Keratinocyte (primary cell): ENCODE results near the gene GSK3A. TPM values are rescaled to one million over a fixed set of nuclear protein-coding genes. Genes with fewer than 3 reads are reported as not detected.
A peak's percentile ranks its signal among the peaks of the same experiment; 100 is the strongest.

Experiments
- DNase-seq: peaks from one replicate; pipeline ENCODE4 v3.0.0-alpha.2; 2011; ENCODE audit warnings: low read depth, missing footprints, low spot score
- FAIRE-seq: peaks from 2 replicates; lab custom pipeline; 2011; peaks lifted over from hg19 to GRCh38; lab: Jason Lieb, UNC
- H2AFZ ChIP-seq: 2 replicates; pipeline ENCODE4 v1.6.0; 2012; ENCODE audit warnings: low read length, control low read depth, inconsistent platforms; ENCODE audit not compliant: control insufficient read depth
- H3K27ac ChIP-seq: 2 replicates; pipeline ENCODE4 v1.5.1; 2011; ENCODE audit warnings: low read length; ENCODE audit not compliant: control insufficient read depth, insufficient read depth
- H3K27me3 ChIP-seq: 3 replicates; pipeline ENCODE4 v1.6.0; 2011; ENCODE audit warnings: low read length; ENCODE audit not compliant: control insufficient read depth, insufficient read depth; ENCODE audit errors: extremely low read depth
- H3K36me3 ChIP-seq, 2 experiments: 2 replicates in 1 of 2; 3 replicates in 1 of 2; pipeline ENCODE4 v1.5.1; 2011; ENCODE audit warnings: low read length in 2 of 2, mild to moderate bottlenecking in 1 of 2; ENCODE audit not compliant: control insufficient read depth in 2 of 2, insufficient read depth in 2 of 2; ENCODE audit errors: extremely low read depth in 1 of 2
- H3K4me1 ChIP-seq: 3 replicates; pipeline ENCODE4 v1.5.1; 2011; ENCODE audit warnings: low read length; ENCODE audit not compliant: control insufficient read depth, insufficient read depth; ENCODE audit errors: extremely low read depth
- H3K4me2 ChIP-seq: 3 replicates; pipeline ENCODE4 v1.6.0; 2011; ENCODE audit warnings: low read depth, low read length; ENCODE audit not compliant: control insufficient read depth, insufficient read depth; ENCODE audit errors: extremely low read depth
- H3K4me3 ChIP-seq, 3 experiments: fragments of 200-600 bp in 1 of 3; sonication (generic) in 1 of 3; 2 replicates in 2 of 3; 3 replicates in 1 of 3; pipeline ENCODE4 v1.5.1; 2011 to 2016; ENCODE audit warnings: low read length in 3 of 3, mild to moderate bottlenecking in 3 of 3, control low read depth in 2 of 3, inconsistent platforms in 1 of 3, low read depth in 1 of 3, mixed read lengths in 1 of 3, mixed run types in 1 of 3, moderate library complexity in 1 of 3; ENCODE audit not compliant: control insufficient read depth in 2 of 3, insufficient read depth in 2 of 3; ENCODE audit errors: extremely low read depth in 1 of 3
- H3K79me2 ChIP-seq: 2 replicates; pipeline ENCODE4 v1.6.0; 2012; ENCODE audit warnings: low read length; ENCODE audit not compliant: control insufficient read depth, insufficient read depth
- H3K9ac ChIP-seq: 3 replicates; pipeline ENCODE4 v1.6.0; 2011; ENCODE audit warnings: low read length; ENCODE audit not compliant: control insufficient read depth, insufficient read depth; ENCODE audit errors: extremely low read depth
- H3K9me1 ChIP-seq: 3 replicates; pipeline ENCODE4 v1.6.0; 2011; ENCODE audit warnings: low read length; ENCODE audit not compliant: control insufficient read depth, insufficient read depth; ENCODE audit errors: extremely low read depth
- H3K9me3 ChIP-seq: 2 replicates; pipeline ENCODE4 v1.5.1; 2012; ENCODE audit warnings: low read depth, low read length; ENCODE audit not compliant: control insufficient read depth
- H4K20me1 ChIP-seq: 3 replicates; pipeline ENCODE4 v1.6.0; 2011; ENCODE audit warnings: low read length; ENCODE audit not compliant: control insufficient read depth, insufficient read depth; ENCODE audit errors: extremely low read depth
- CTCF ChIP-seq, 3 experiments: IDR thresholded peaks in 1 of 3; conservative IDR thresholded peaks in 1 of 3; optimal IDR thresholded peaks in 1 of 3; 2 replicates in 2 of 3; 3 replicates in 1 of 3; pipeline versions ENCODE3 to v1.5.1; 2011; ENCODE audit warnings: low read length in 3 of 3, mild to moderate bottlenecking in 3 of 3, moderate library complexity in 2 of 3, control low read depth in 1 of 3, inconsistent platforms in 1 of 3; ENCODE audit not compliant: insufficient read depth in 2 of 3; ENCODE audit errors: extremely low read depth in 1 of 3
- EZH2 ChIP-seq: IDR thresholded peaks from one replicate; pipeline ENCODE4 v1.6.1; 2012; ENCODE audit warnings: inconsistent platforms, mild to moderate bottlenecking, low read length, moderate library complexity
- dilution Hi-C: fragments of 300-500 bp; cut with MboI; formaldehyde crosslinking; loops from one replicate; pipeline ENCODE4 v1.7.0; 2020; ENCODE audit warnings: low sequenced_read_pairs; ENCODE audit not compliant: extremely low pct_ligation_motif_present
- polyA plus RNA-seq, 5 experiments: library from polyadenylated mRNA; depleted of rRNA in 3 of 5; stranded (reverse) in 3 of 5; stranded (forward) in 1 of 5; unstranded in 1 of 5; fragments of >200 nt; gene quantifications; 1 replicate in 1 of 5; 2 replicates in 3 of 5; 3 replicates in 1 of 5; pipeline versions ENCODE4 v1.2.1 to v1.2.3, GENCODE V29; 2011 to 2012; ENCODE audit warnings: missing spikeins in 2 of 5, low read depth in 1 of 5, low replicate concordance in 1 of 5

The GSK3A gene
- polyA plus RNA-seq, 1 donor (not counting 4 experiments of a cell fraction or from before 2014, with no cell fraction given), result 36.9 TPM

DNA sequence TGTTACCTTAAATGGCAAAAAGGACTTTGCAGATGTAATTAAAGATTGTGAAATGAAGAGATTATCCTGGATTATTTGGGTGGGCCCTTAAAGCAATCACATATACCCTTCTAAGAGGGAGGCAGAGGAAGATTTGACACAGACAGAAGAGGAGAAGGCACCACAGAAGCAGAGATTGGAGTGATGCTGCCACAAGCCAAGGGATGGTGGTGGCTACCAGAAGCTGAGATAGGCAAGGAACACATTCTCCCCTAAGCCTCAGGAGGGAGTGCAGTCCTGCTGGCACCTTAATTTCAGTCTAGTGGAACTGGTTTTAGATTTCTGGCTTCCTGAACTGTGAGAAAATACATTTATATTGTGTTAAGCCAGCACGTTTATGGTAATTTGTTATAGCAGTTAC lies 49.1 kb downstream of the GSK3A start:
- DNase-seq (no peak), FAIRE-seq (no peak)
- no peak overlapping the region for H3K27ac ChIP-seq
- H3K4me2 ChIP-seq, result no peak overlapping the region
- no peaks in the 10 kb centered on the region for H3K9me1 ChIP-seq
- H3K79me2 ChIP-seq, result no peaks in the 10 kb centered on the region
- H4K20me1 ChIP-seq, result no peaks in the 10 kb centered on the region
- H3K4me1 ChIP-seq, result peaks cover 25% of the 10 kb centered on the region
- dilution Hi-C loops, result no loop called here
- TF ChIP-seq EZH2 (no peak), CTCF (optimal IDR thresholded peaks at IDR 0.05 in 1 of 3, IDR thresholded peaks at IDR 0.05 in 1 of 3, conservative IDR thresholded peaks at IDR 0.05 in 1 of 3; ENCODE audit: extremely low read depth in 1 of 3, insufficient read depth in 2 of 3, low read length in 3 of 3) (no peak)
- no peaks in the 10 kb centered on the region for H3K27me3 ChIP-seq
- no peak overlapping the region for H3K4me3 ChIP-seq
- H3K9me3 ChIP-seq, result peaks cover 2% of the 10 kb centered on the region
- H2AFZ ChIP-seq, result no peak overlapping the region
- peaks cover 9% of the 10 kb centered on the region in 2 experiments for H3K36me3 ChIP-seq
- no peak overlapping the region for H3K9ac ChIP-seq

- no peaks in the 10 kb centered on the region for H4K20me1 ChIP-seq
- peaks cover 17% of the 10 kb centered on the region for H3K4me1 ChIP-seq
- DNase-seq (no peak), FAIRE-seq (peak; percentile 98)
- H3K4me2 ChIP-seq, result peak overlapping the region; percentile 42
- H3K27ac ChIP-seq, result peak overlapping the region; percentile 57
- H2AFZ ChIP-seq, result no peak overlapping the region
- peaks cover 2 to 3% of the 10 kb centered on the region in 2 experiments for H3K36me3 ChIP-seq
- no peaks in the 10 kb centered on the region for H3K27me3 ChIP-seq
- no peaks in the 10 kb centered on the region for H3K9me1 ChIP-seq
- H3K79me2 ChIP-seq, result no peaks in the 10 kb centered on the region
- H3K9ac ChIP-seq, result peak overlapping the region; percentile 40
- H3K9me3 ChIP-seq, result peaks cover 2% of the 10 kb centered on the region
- H3K4me3 ChIP-seq, result no peak overlapping the region
- dilution Hi-C loops, result no loop called here
- no peak for TF ChIP-seq EZH2
Observed at GRCh38 chr19:42191855-42192254, 50.5 kb downstream of the GSK3A start.

DNA sequence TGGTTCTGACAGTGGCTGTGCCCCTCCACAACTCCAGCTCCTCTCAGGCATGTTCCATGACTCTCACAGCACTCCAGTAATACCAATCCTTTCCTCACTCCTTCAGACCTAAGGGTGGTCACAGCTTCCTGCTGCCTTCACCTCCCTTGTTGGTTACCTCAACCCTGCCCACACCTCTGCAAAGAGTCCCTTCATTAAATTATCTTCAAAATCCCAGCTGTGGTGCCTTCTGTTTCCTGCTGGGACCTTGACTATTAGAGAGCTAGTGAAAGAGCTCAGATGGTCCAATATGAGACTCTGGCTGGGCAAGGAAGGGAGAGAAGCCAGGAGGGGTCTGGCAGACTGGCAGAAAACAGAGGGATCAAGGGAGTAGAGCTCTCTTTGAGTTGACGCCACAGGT lies 51.1 kb downstream of the GSK3A start:
- DNase-seq (no peak), FAIRE-seq (peak; percentile 41)
- Histone ChIP-seq H3K36me3 (peaks cover 0 to 2% of the 10 kb centered on the region in 2 experiments), H3K27me3 (no peaks in the 10 kb centered on the region), H3K4me1 (peaks cover 17% of the 10 kb centered on the region), H3K27ac (peak overlapping the region; percentile 51), H3K79me2 (no peaks in the 10 kb centered on the region), H3K9me3 (peaks cover 2% of the 10 kb centered on the region), H4K20me1 (no peaks in the 10 kb centered on the region), H3K4me2 (peak overlapping the region; percentile 42), H3K9ac (peak overlapping the region; percentile 40), H3K4me3 (no peak overlapping the region), H2AFZ (no peak overlapping the region), H3K9me1 (no peaks in the 10 kb centered on the region)
- dilution Hi-C loops, result no loop called here
- TF ChIP-seq EZH2 (no peak), CTCF (optimal IDR thresholded peaks at IDR 0.05 in 1 of 3, IDR thresholded peaks at IDR 0.05 in 1 of 3, conservative IDR thresholded peaks at IDR 0.05 in 1 of 3; ENCODE audit: extremely low read depth in 1 of 3, insufficient read depth in 2 of 3, low read length in 3 of 3) (no peak)
